KMS-11 (cell line): ENCODE data around the gene IFI27L2.

Experiments used
- H2AFZ ChIP-seq: fragments of 200-600 bp; sonication (generic); 2 replicates; pipeline ENCODE4 v1.6.1; 2016; ENCODE audit warnings: antibody characterized with exemption, mixed run types, low read depth
- H3K27ac ChIP-seq: fragments of 200-600 bp; sonication (generic); 2 replicates; pipeline ENCODE4 v1.6.1; 2016; ENCODE audit warnings: mild to moderate bottlenecking, mixed run types
- H3K27me3 ChIP-seq: fragments of 200-600 bp; sonication (generic); 2 replicates; pipeline ENCODE4 v1.6.1; 2017; ENCODE audit warnings: mild to moderate bottlenecking, low read depth, mixed run types, moderate library complexity; ENCODE audit not compliant: insufficient read depth
- H3K36me3 ChIP-seq: fragments of 200-600 bp; sonication (generic); 2 replicates; pipeline ENCODE4 v1.6.1; 2017; ENCODE audit warnings: mild to moderate bottlenecking, mixed run types; ENCODE audit not compliant: insufficient read depth
- H3K4me1 ChIP-seq: fragments of 200-600 bp; sonication (generic); 2 replicates; pipeline ENCODE4 v1.6.1; 2016; ENCODE audit warnings: mild to moderate bottlenecking, low read depth, mixed run types; ENCODE audit not compliant: poor library complexity, severe bottlenecking
- H3K4me2 ChIP-seq: fragments of 200-600 bp; sonication (generic); 2 replicates; pipeline ENCODE4 v1.7.0; 2016; ENCODE audit warnings: mild to moderate bottlenecking, mixed run types
- H3K4me3 ChIP-seq: fragments of 200-600 bp; sonication (generic); IDR thresholded peaks from 2 replicates; pipeline ENCODE4 v1.6.1; 2017; ENCODE audit warnings: low read depth, low read length, mixed read lengths; ENCODE audit not compliant: insufficient read depth
- H3K79me2 ChIP-seq: fragments of 200-600 bp; sonication (generic); 2 replicates; pipeline ENCODE4 v1.6.1; 2016; ENCODE audit warnings: low read depth, mixed run types; ENCODE audit not compliant: insufficient read depth
- H3K9ac ChIP-seq: fragments of 200-600 bp; sonication (generic); 2 replicates; pipeline ENCODE4 v1.6.1; 2016; ENCODE audit warnings: mild to moderate bottlenecking, mixed run types
- H4K20me1 ChIP-seq: fragments of 200-600 bp; sonication (generic); 2 replicates; pipeline ENCODE4 v1.6.1; 2016; ENCODE audit warnings: mild to moderate bottlenecking, mixed run types; ENCODE audit not compliant: insufficient read depth
- TF ChIP-seq, protein P1 (sequence below): fragments of 200-600 bp; sonication (generic); conservative IDR thresholded peaks from 2 replicates; pipeline ENCODE4 v1.6.1; 2017; ENCODE audit warnings: low read depth, mild to moderate bottlenecking, antibody characterized with exemption, low read length, moderate library complexity, mixed read lengths

Gene IFI27L2

DNA sequence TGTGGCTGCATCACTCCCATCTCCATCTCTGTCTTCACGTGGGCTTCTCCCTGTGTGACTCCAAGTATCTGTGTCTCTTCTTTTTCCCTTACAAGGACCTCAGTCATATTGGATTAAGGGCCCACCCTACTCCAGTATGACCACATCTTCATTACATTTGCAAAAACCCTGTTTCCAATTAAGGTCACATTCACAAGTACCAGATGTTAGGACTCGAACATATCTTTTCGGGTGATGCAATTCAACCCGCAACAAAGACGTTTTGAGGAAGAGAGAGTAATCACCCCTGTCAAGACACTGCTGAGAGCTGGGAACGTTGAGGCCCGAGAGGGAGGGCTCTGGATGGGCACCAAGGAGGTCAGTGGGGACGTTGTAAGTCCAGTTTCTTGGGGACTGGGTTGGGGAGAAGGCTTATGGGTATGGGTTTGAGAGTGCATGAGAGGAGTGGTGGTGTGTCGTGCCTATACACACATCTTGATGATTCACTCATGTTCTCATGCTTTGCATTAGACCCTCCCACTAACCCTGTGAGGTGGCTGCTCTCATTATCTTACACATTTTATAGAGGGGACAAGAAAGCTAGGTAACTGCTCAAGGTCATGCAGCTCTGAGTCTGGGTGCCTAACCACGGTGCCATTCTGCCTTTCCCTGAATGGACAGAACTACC, 30.9 kb downstream of the IFI27L2 start:
- no peaks in the 10 kb centered on the region for H3K4me1 ChIP-seq
- H3K36me3 ChIP-seq, result no peaks in the 10 kb centered on the region
- H3K27me3 ChIP-seq, result no peaks in the 10 kb centered on the region
- no peak overlapping the region for H3K27ac ChIP-seq
- no peak overlapping the region for H3K4me2 ChIP-seq
- H4K20me1 ChIP-seq, result no peaks in the 10 kb centered on the region
- H2AFZ ChIP-seq, result no peak overlapping the region
- TF ChIP-seq, protein P1, sequence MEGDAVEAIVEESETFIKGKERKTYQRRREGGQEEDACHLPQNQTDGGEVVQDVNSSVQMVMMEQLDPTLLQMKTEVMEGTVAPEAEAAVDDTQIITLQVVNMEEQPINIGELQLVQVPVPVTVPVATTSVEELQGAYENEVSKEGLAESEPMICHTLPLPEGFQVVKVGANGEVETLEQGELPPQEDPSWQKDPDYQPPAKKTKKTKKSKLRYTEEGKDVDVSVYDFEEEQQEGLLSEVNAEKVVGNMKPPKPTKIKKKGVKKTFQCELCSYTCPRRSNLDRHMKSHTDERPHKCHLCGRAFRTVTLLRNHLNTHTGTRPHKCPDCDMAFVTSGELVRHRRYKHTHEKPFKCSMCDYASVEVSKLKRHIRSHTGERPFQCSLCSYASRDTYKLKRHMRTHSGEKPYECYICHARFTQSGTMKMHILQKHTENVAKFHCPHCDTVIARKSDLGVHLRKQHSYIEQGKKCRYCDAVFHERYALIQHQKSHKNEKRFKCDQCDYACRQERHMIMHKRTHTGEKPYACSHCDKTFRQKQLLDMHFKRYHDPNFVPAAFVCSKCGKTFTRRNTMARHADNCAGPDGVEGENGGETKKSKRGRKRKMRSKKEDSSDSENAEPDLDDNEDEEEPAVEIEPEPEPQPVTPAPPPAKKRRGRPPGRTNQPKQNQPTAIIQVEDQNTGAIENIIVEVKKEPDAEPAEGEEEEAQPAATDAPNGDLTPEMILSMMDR, result no peak
- H3K79me2 ChIP-seq, result no peaks in the 10 kb centered on the region
- no peak overlapping the region for H3K9ac ChIP-seq
- no peak overlapping the region for H3K4me3 ChIP-seq

- H3K9ac ChIP-seq, result no peak overlapping the region
- H3K27ac ChIP-seq, result no peak overlapping the region
- H3K4me2 ChIP-seq, result no peak overlapping the region
- no peaks in the 10 kb centered on the region for H3K4me1 ChIP-seq
- no peaks in the 10 kb centered on the region for H3K36me3 ChIP-seq
- no peak overlapping the region for H2AFZ ChIP-seq
- H3K4me3 ChIP-seq, result no peak overlapping the region
- no peaks in the 10 kb centered on the region for H4K20me1 ChIP-seq
- TF ChIP-seq, protein P1, result no peak
- no peaks in the 10 kb centered on the region for H3K27me3 ChIP-seq
- no peaks in the 10 kb centered on the region for H3K79me2 ChIP-seq
Observed at GRCh38 chr14:94097091-94097490, 32.3 kb downstream of the IFI27L2 start.

GRCh38 chr14:94093418-94093817, 36.0 kb downstream of the IFI27L2 start:
- no peak overlapping the region for H2AFZ ChIP-seq
- no peaks in the 10 kb centered on the region for H3K79me2 ChIP-seq
- H3K4me3 ChIP-seq, result no peak overlapping the region
- no peak overlapping the region for H3K4me2 ChIP-seq
- no peak overlapping the region for H3K27ac ChIP-seq
- H3K36me3 ChIP-seq, result no peaks in the 10 kb centered on the region
- TF ChIP-seq, protein P1, result no peak
- H4K20me1 ChIP-seq, result no peaks in the 10 kb centered on the region
- H3K9ac ChIP-seq, result no peak overlapping the region
- no peaks in the 10 kb centered on the region for H3K4me1 ChIP-seq
- H3K27me3 ChIP-seq, result no peaks in the 10 kb centered on the region

DNA sequence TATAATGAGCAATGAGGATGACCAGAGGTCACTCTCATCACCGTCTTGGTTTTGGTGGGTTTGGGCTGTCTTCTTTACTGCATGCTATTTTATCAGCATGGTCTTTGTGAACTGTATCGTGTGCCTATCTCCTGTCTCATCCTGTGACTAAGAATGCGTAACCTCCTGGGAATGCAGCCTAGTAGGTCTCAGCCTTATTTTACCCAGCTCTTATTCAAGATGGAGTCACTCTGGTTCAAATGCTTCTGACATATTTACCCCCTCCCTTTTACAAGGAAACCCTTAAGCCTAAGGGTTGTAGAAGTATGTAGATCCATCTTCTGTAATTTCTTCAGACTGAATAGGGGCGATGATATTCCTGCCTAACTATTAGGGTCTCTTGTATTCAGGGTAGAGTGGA, 39.9 kb downstream of the IFI27L2 start:
- TF ChIP-seq, protein P1, result no peak
- Histone ChIP-seq H3K9ac (no peak overlapping the region), H4K20me1 (no peaks in the 10 kb centered on the region), H3K79me2 (no peaks in the 10 kb centered on the region), H3K27me3 (no peaks in the 10 kb centered on the region), H3K4me3 (no peak overlapping the region), H3K36me3 (no peaks in the 10 kb centered on the region), H2AFZ (no peak overlapping the region), H3K27ac (no peak overlapping the region), H3K4me1 (no peaks in the 10 kb centered on the region), H3K4me2 (no peak overlapping the region)
